Loucy (cell line): ENCODE data around the gene PGM2.

Experiments used
- H2AFZ ChIP-seq: fragments of 200-600 bp; sonication (generic); 2 replicates; pipeline ENCODE4 v1.6.0; 2016; ENCODE audit warnings: antibody characterized with exemption, mild to moderate bottlenecking, low read length, moderate library complexity
- H3F3A ChIP-seq: fragments of 200-600 bp; 2 replicates; pipeline ENCODE4 v1.6.0; 2016; ENCODE audit warnings: antibody characterized with exemption, low read depth, mild to moderate bottlenecking
- H3K27me3 ChIP-seq: fragments of 200-600 bp; sonication (generic); 2 replicates; pipeline ENCODE4 v1.6.1; 2014; ENCODE audit warnings: low read length, mild to moderate bottlenecking; ENCODE audit not compliant: insufficient read depth, poor library complexity, severe bottlenecking
- H3K36me3 ChIP-seq: fragments of 200-600 bp; sonication (generic); 2 replicates; pipeline ENCODE4 v1.6.1; 2016; ENCODE audit warnings: low read length; ENCODE audit not compliant: insufficient read depth
- H3K4me1 ChIP-seq: fragments of 200-600 bp; sonication (generic); 2 replicates; pipeline ENCODE4 v1.5.1; 2014; ENCODE audit warnings: low read length, mild to moderate bottlenecking; ENCODE audit not compliant: insufficient read depth, poor library complexity, severe bottlenecking
- H3K4me2 ChIP-seq: fragments of 200-600 bp; sonication (generic); 2 replicates; pipeline ENCODE4 v1.6.0; 2014; ENCODE audit warnings: antibody characterized with exemption, low read length, low read depth, mild to moderate bottlenecking; ENCODE audit not compliant: poor library complexity, severe bottlenecking
- H3K4me3 ChIP-seq: fragments of 200-600 bp; sonication (generic); 2 replicates; pipeline ENCODE4 v1.5.1; 2014; ENCODE audit warnings: low read length, mild to moderate bottlenecking, mixed read lengths; ENCODE audit not compliant: poor library complexity, severe bottlenecking
- H3K79me2 ChIP-seq: fragments of 200-600 bp; sonication (generic); 2 replicates; pipeline ENCODE4 v1.6.1; 2014; ENCODE audit warnings: low read length; ENCODE audit not compliant: insufficient read depth
- H3K9ac ChIP-seq: fragments of 200-600 bp; sonication (generic); 2 replicates; pipeline ENCODE4 v1.6.0; 2014; ENCODE audit warnings: mild to moderate bottlenecking, low read depth, low read length, moderate library complexity; ENCODE audit not compliant: poor library complexity, severe bottlenecking
- H3K9me2 ChIP-seq: fragments of 200-600 bp; sonication (generic); replicated peaks from 2 replicates; pipeline ENCODE4 v1.6.1; 2016; ENCODE audit warnings: low read depth, low read length, mixed read lengths
- H3K9me3 ChIP-seq: fragments of 200-600 bp; sonication (generic); 2 replicates; pipeline ENCODE4 v1.6.1; 2014; ENCODE audit warnings: mild to moderate bottlenecking, antibody characterized with exemption, low read length, low read depth; ENCODE audit not compliant: insufficient read depth
- H4K20me1 ChIP-seq: fragments of 200-600 bp; sonication (generic); 2 replicates; pipeline ENCODE4 v1.6.0; 2014; ENCODE audit warnings: antibody characterized with exemption, low read length, mild to moderate bottlenecking; ENCODE audit not compliant: insufficient read depth, poor library complexity, severe bottlenecking
- CTCF ChIP-seq: fragments of 200-600 bp; sonication (generic); conservative IDR thresholded peaks from 2 replicates; pipeline ENCODE4 v1.5.1; 2014; ENCODE audit warnings: mild to moderate bottlenecking, antibody characterized with exemption, low read length
- EZH2phosphoT487 ChIP-seq: fragments of 200-600 bp; IDR thresholded peaks from 2 replicates; pipeline ENCODE4 v1.6.1; 2018; ENCODE audit warnings: antibody characterized with exemption, mild to moderate bottlenecking, moderate library complexity, borderline replicate concordance

Gene PGM2

GRCh38 chr4:37862961-37863360, 36.5 kb downstream of the PGM2 start:
- Histone ChIP-seq H3K79me2 (no peaks in the 10 kb centered on the region), H3K4me2 (no peak overlapping the region), H4K20me1 (no peaks in the 10 kb centered on the region), H3K9me2 (no peaks in the 10 kb centered on the region), H3K4me1 (peaks cover 4% of the 10 kb centered on the region), H3K36me3 (peaks cover 55% of the 10 kb centered on the region), H3K27me3 (no peaks in the 10 kb centered on the region), H2AFZ (no peak overlapping the region), H3K9me3 (no peaks in the 10 kb centered on the region), H3F3A (no peaks in the 10 kb centered on the region), H3K9ac (no peak overlapping the region), H3K4me3 (no peak overlapping the region)
- TF ChIP-seq EZH2phosphoT487 (no peak), CTCF (no peak)

GRCh38 chr4:37864786-37865185, 38.3 kb downstream of the PGM2 start:
- no peak overlapping the region for H3K9ac ChIP-seq
- no peak overlapping the region for H3K4me2 ChIP-seq
- no peaks in the 10 kb centered on the region for H4K20me1 ChIP-seq
- TF ChIP-seq CTCF: no peak
- no peak for TF ChIP-seq EZH2phosphoT487
- H3K9me3 ChIP-seq: no peaks in the 10 kb centered on the region
- no peak overlapping the region for H3K4me3 ChIP-seq
- H3K79me2 ChIP-seq: no peaks in the 10 kb centered on the region
- no peak overlapping the region for H2AFZ ChIP-seq
- H3K4me1 ChIP-seq: peaks cover 4% of the 10 kb centered on the region
- H3K27me3 ChIP-seq: no peaks in the 10 kb centered on the region
- no peaks in the 10 kb centered on the region for H3K9me2 ChIP-seq
- no peaks in the 10 kb centered on the region for H3F3A ChIP-seq
- H3K36me3 ChIP-seq: peaks cover 40% of the 10 kb centered on the region

- Histone ChIP-seq H3K4me2 (no peak overlapping the region), H3K79me2 (no peaks in the 10 kb centered on the region), H3K4me1 (peaks cover 4% of the 10 kb centered on the region), H4K20me1 (no peaks in the 10 kb centered on the region), H3K9ac (no peak overlapping the region), H2AFZ (no peak overlapping the region), H3K27me3 (no peaks in the 10 kb centered on the region), H3K9me2 (no peaks in the 10 kb centered on the region), H3K36me3 (peaks cover 40% of the 10 kb centered on the region), H3K4me3 (no peak overlapping the region), H3F3A (no peaks in the 10 kb centered on the region), H3K9me3 (no peaks in the 10 kb centered on the region)
- TF ChIP-seq EZH2phosphoT487 (no peak), CTCF (no peak)
These were observed 39.0 kb downstream of the PGM2 start for GRCh38 chr4:37865450-37865849.
